ENCODE results near the gene TMEM14A. TPM values are rescaled to one million over a fixed set of nuclear protein-coding genes. Genes with fewer than 3 reads are reported as not detected.

Gene TMEM14A
- total and polyA plus RNA-seq, 4 donors: 25.3 to 79.3 (median 31.7) TPM

DNA sequence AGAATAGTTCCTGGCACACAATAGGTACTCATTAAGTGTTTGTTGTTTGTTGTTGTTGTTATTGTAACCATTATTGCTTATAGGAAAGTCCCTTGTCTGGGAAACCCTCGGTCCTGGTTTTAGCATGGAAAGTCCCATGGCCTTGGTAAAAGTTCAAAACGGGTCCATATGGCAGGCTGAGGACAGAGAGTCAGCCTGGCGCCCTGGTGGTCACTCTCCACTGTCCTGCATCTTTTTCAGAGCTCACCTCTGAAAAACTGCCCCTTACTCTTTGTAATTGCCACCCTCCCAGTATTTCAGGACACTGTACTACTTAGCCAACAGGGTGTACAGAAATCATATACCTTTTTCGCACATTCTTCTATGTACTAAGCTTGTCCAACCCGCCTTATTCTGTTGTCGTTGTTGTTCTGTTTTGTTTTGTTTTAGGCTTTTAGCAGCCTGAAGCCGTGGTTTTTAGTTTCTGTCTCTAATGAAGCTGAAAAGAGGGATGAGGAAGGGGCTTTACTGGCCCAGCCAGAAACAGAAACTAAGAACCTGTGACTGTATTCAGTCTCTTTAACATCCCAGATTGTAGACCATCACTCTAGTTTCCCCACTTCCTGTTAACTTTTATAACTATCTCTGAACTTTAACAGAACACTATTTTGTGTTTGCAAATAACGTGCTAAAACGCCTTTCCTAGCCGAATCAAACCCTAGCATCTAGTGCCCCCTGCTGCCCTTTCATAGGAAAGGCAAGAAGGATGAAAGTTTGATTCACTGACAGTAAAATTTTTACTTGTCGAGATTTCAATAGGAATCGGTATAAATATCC lies 7.6 kb upstream of the TMEM14A start:
- H3K36me3 ChIP-seq (ENCODE audit: control insufficient read depth in 1 of 2, insufficient read depth in 2 of 2, low read length in 1 of 2): no peaks in the 10 kb centered on the region
- 19 to 21% methylated on average over 12 of the region's 12 CpGs for WGBS, 2 donors
- no peak overlapping the region for H3K27ac ChIP-seq (ENCODE audit: low read depth in 1 of 2, low read length in 2 of 2)
- H3K27me3 ChIP-seq (ENCODE audit: control insufficient read depth in 1 of 2, insufficient read depth in 2 of 2, low read length in 1 of 2): no peaks in the 10 kb centered on the region
- ATAC-seq (ENCODE audit: low FRiP score) (peak; percentile 92), DNase-seq (no peak)
- H3K4me3 ChIP-seq (ENCODE audit: low read length in 2 of 2): no peak overlapping the region
- intact Hi-C loops (cut with DNase I): loop anchor here (1.0 to 10.0 kb wide), 7 partner anchors 66 to 379 kb away; partner anchors contain the start of genes GSTA4 (in 1 of the 2) and MCM3 (in 1 of the 2)
- no peaks in the 10 kb centered on the region for H3K9me3 ChIP-seq (ENCODE audit: control insufficient read depth, low read length)
- H3K4me1 ChIP-seq (ENCODE audit: control insufficient read depth in 1 of 2, insufficient read depth in 2 of 2, low read length in 2 of 2): no peaks in the 10 kb centered on the region

DNA sequence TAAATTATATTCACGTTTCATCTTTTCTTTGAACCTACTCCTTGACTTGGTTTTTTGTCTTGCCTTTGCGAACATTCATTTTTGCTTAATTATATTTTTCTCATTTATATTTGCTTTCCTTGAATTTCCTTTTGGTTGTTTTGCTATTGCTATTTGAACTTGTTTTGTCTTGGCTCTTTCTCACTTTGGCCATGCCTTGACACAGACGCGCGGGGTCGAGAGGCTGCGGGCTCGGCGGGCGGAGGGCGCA lies 7.1 kb upstream of the TMEM14A start:
- H3K27ac ChIP-seq (ENCODE audit: low read depth in 1 of 2, low read length in 2 of 2): no peak overlapping the region
- WGBS, 2 donors: 0% methylated on average over 11 of the region's 11 CpGs

DNA sequence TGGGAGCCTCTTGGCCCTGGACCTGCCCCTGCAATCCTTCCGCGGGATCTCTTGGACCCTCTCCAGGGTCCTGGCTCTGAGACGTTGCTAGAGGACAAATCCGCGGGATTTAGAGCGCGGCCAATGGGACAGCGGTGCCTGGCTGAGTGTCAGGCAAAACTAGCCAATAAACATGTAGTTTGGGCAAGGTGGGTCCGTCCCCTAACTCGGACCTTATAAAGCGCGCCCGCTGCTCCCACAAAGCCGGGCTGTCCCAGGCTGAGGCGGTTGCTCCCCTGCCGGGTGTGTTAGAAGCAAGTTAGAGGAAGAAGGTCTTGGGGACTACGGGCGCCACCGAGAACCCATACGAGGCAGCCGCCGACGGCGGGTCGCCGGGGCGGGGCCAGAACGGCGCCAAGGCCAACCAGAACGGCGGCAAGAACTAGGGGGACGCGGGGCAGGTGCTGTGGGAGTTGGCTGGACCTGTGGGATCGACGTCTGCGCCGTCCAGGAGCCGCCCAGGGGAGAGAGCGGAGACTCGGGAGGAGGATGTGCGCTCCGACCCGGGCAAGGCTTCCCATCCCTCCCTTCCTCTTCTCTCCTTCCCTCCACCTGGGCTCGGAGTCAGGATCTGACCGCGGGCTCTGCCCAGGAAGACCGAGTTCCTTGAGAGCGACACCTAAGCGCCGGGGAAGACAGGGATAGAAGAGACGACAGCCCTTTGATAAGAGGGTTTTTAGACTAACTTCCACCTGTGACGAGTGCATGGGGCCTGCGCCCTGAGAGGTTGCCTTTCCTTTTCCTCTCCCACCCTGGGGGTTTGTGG lies 6.5 kb upstream of the TMEM14A start:
- Histone ChIP-seq H3K4me1 (ENCODE audit: control insufficient read depth in 1 of 2, insufficient read depth in 2 of 2, low read length in 2 of 2) (no peaks in the 10 kb centered on the region), H3K27me3 (ENCODE audit: control insufficient read depth in 1 of 2, insufficient read depth in 2 of 2, low read length in 1 of 2) (no peaks in the 10 kb centered on the region), H3K9me3 (ENCODE audit: control insufficient read depth, low read length) (no peaks in the 10 kb centered on the region), H3K36me3 (ENCODE audit: control insufficient read depth in 1 of 2, insufficient read depth in 2 of 2, low read length in 1 of 2) (no peaks in the 10 kb centered on the region), H3K4me3 (ENCODE audit: low read length in 2 of 2) (peak overlapping the region; percentile 56 to 66), H3K27ac (ENCODE audit: low read depth in 1 of 2, low read length in 2 of 2) (peak overlapping the region in 1 of 2 donors; percentile 17)
- WGBS, 2 donors: 1 to 2% methylated on average over 52 to 53 of the region's 53 CpGs
- DNase-seq (peak; percentile 94), ATAC-seq (ENCODE audit: low FRiP score) (peak; percentile 98)
- intact Hi-C loops (cut with DNase I): loop anchor here (2.0 to 10.0 kb wide), 6 partner anchors 67 to 380 kb away; partner anchors contain the start of genes MCM3 (in 2 of the 2) and GSTA4 (in 1 of the 2)

More for the DNA sequence above, 7.1 kb upstream of the TMEM14A start:
- no peaks in the 10 kb centered on the region for H3K27me3 ChIP-seq (ENCODE audit: control insufficient read depth in 1 of 2, insufficient read depth in 2 of 2, low read length in 1 of 2)
- ATAC-seq (ENCODE audit: low FRiP score): no peak
- peak overlapping the region; percentile 56 to 66 for H3K4me3 ChIP-seq (ENCODE audit: low read length in 2 of 2)
- no peaks in the 10 kb centered on the region for H3K36me3 ChIP-seq (ENCODE audit: control insufficient read depth in 1 of 2, insufficient read depth in 2 of 2, low read length in 1 of 2)
- H3K9me3 ChIP-seq (ENCODE audit: control insufficient read depth, low read length): no peaks in the 10 kb centered on the region
- H3K4me1 ChIP-seq (ENCODE audit: control insufficient read depth in 1 of 2, insufficient read depth in 2 of 2, low read length in 2 of 2): no peaks in the 10 kb centered on the region
- no peak for DNase-seq
- intact Hi-C loops (cut with DNase I): loop anchor here (1.0 to 10.0 kb wide), 8 partner anchors 67 to 379 kb away; partner anchors contain the start of genes MCM3 (in 2 of the 2) and GSTA4 (in 1 of the 2)

DNA sequence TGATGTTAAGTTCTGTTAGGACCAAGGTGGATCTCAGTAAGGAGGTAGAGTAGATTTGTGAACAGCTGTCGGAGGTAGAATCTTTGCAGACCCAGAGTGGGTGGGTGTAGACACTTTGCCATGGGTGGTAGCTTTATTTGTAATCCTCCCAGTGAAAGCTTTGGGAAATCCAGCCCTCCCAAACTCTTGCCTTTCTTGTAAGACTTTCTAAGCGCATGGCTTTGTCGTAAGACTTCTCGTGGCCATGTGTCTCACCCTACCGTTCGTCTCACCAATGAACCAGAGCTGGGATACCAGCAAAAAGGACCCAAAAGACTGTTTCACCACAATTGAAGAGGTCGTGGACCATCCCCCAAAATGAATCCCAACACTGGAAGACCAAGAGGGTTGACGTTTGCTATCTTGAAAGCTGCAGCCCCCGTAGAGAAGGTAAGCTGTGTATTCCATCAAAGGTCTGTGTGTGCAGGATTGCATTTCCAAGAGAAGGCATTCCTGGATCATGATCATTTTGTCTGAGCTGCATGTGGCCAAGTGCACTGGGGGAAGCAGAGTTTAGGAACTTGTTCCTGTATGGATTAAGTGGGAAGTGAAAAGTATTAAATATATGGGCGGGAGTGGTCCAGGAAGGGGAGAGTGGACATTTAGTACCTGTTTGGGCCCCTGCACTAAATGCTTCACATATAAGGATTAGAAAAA lies 5.8 kb upstream of the TMEM14A start:
- ATAC-seq (ENCODE audit: low FRiP score) (no peak), DNase-seq (no peak)
- Histone ChIP-seq H3K4me3 (ENCODE audit: low read length in 2 of 2) (peak overlapping the region; percentile 35 to 66), H3K36me3 (ENCODE audit: control insufficient read depth in 1 of 2, insufficient read depth in 2 of 2, low read length in 1 of 2) (no peaks in the 10 kb centered on the region), H3K27ac (ENCODE audit: low read depth in 1 of 2, low read length in 2 of 2) (no peak overlapping the region), H3K27me3 (ENCODE audit: control insufficient read depth in 1 of 2, insufficient read depth in 2 of 2, low read length in 1 of 2) (no peaks in the 10 kb centered on the region), H3K9me3 (ENCODE audit: control insufficient read depth, low read length) (no peaks in the 10 kb centered on the region), H3K4me1 (ENCODE audit: control insufficient read depth in 1 of 2, insufficient read depth in 2 of 2, low read length in 2 of 2) (no peaks in the 10 kb centered on the region)
- intact Hi-C loops (cut with DNase I): loop anchor here (2.0 to 10.0 kb wide), 6 partner anchors 68 to 380 kb away; partner anchors contain the start of genes MCM3 (in 2 of the 2) and GSTA4 (in 1 of the 2)
- WGBS, 2 donors: 60 to 62% methylated on average over 10 of the region's 10 CpGs

DNA sequence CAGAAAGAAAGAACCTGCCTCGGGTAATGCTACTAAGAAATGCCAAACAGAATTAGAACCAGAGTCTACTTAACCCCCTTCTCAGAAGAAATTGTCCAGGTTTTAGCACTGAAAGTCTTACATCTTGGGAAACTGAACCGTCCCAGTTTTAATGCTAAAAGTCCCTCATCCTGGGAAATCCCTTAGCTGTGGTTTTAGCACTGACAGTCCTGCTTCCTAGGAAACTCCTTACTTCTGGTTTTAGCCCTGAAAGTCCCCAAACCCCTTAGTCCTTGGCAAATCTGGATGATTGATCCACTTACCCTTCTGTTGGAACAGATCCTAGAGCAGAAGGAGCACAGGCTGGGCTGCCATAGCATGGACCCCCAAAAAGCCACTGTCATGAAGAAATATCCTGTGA lies 4.8 kb upstream of the TMEM14A start:
- H3K27me3 ChIP-seq (ENCODE audit: control insufficient read depth in 1 of 2, insufficient read depth in 2 of 2, low read length in 1 of 2): no peaks in the 10 kb centered on the region
- 74 to 78% methylated on average over 2 of the region's 2 CpGs for WGBS, 2 donors
- H3K4me1 ChIP-seq (ENCODE audit: control insufficient read depth in 1 of 2, insufficient read depth in 2 of 2, low read length in 2 of 2): no peaks in the 10 kb centered on the region
- H3K4me3 ChIP-seq (ENCODE audit: low read length in 2 of 2): no peak overlapping the region
- ATAC-seq (ENCODE audit: low FRiP score): no peak
- DNase-seq: no peak
- H3K27ac ChIP-seq (ENCODE audit: low read depth in 1 of 2, low read length in 2 of 2): no peak overlapping the region
- intact Hi-C loops (cut with DNase I): loop anchor here in 1 of 2 donors (10.0 kb wide), 3 partner anchors 171 to 381 kb away; partner anchors contain the start of genes GSTA4 and MCM3
- no peaks in the 10 kb centered on the region for H3K36me3 ChIP-seq (ENCODE audit: control insufficient read depth in 1 of 2, insufficient read depth in 2 of 2, low read length in 1 of 2)
- H3K9me3 ChIP-seq (ENCODE audit: control insufficient read depth, low read length): no peaks in the 10 kb centered on the region

DNA sequence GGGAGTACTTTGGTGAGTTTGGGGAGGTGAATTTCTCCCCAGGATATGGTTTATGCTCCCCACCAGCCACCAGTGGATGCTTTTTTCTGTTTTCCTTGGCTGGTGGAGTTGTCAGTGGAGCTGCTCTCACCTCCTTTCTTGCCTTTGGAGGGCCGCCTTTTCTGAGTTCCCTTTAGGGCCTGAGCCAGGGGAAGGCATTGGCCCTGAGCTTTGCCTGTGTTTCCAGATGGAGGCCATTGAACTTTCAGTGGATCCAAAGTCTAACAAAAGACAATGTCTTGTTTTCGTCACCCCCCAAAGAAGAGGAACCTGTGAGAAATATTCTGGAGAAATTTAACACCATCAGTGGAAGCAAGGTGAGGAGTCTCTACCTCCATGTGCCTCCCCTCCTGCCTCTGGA lies 4.4 kb upstream of the TMEM14A start:
- no peaks in the 10 kb centered on the region for H3K27me3 ChIP-seq (ENCODE audit: control insufficient read depth in 1 of 2, insufficient read depth in 2 of 2, low read length in 1 of 2)
- DNase-seq (no peak), ATAC-seq (ENCODE audit: low FRiP score) (no peak)
- H3K4me3 ChIP-seq (ENCODE audit: low read length in 2 of 2): no peak overlapping the region
- no peaks in the 10 kb centered on the region for H3K9me3 ChIP-seq (ENCODE audit: control insufficient read depth, low read length)
- H3K4me1 ChIP-seq (ENCODE audit: control insufficient read depth in 1 of 2, insufficient read depth in 2 of 2, low read length in 2 of 2): no peaks in the 10 kb centered on the region
- H3K36me3 ChIP-seq (ENCODE audit: control insufficient read depth in 1 of 2, insufficient read depth in 2 of 2, low read length in 1 of 2): no peaks in the 10 kb centered on the region
- WGBS, 2 donors: 83 to 91% methylated on average over 2 of the region's 2 CpGs
- H3K27ac ChIP-seq (ENCODE audit: low read depth in 1 of 2, low read length in 2 of 2): no peak overlapping the region
- intact Hi-C loops (cut with DNase I): loop anchor here in 1 of 2 donors (10.0 kb wide), 3 partner anchors 172 to 382 kb away; partner anchors contain the start of genes GSTA4 and MCM3

DNA sequence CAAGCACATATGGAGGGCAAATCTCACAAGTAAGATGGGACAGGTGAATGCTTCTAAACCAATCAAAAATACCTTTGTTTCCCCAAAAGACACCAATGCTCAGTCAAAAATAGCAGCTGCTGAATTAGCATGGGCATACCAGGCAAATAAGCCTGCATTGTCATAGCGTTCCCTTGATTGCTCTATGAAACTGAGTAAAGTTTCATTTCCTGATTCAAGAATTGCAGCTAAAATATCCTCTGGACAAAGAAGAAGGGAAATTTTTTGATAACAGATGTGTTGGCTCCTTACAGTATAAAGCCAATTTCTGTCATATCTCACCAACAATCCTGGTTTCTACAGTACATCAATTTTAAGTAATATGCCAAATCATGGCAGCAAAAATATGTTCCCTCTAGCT lies 3.3 kb upstream of the TMEM14A start:
- ATAC-seq (ENCODE audit: low FRiP score): no peak
- Histone ChIP-seq H3K27ac (ENCODE audit: low read depth in 1 of 2, low read length in 2 of 2) (no peak overlapping the region), H3K27me3 (ENCODE audit: control insufficient read depth in 1 of 2, insufficient read depth in 2 of 2, low read length in 1 of 2) (no peaks in the 10 kb centered on the region), H3K4me3 (ENCODE audit: low read length in 2 of 2) (no peak overlapping the region), H3K36me3 (ENCODE audit: control insufficient read depth in 1 of 2, insufficient read depth in 2 of 2, low read length in 1 of 2) (no peaks in the 10 kb centered on the region), H3K9me3 (ENCODE audit: control insufficient read depth, low read length) (no peaks in the 10 kb centered on the region), H3K4me1 (ENCODE audit: control insufficient read depth in 1 of 2, insufficient read depth in 2 of 2, low read length in 2 of 2) (no peaks in the 10 kb centered on the region)
- 86 to 92% methylated on average over 1 of the region's 1 CpG for WGBS, 2 donors
- intact Hi-C loops (cut with DNase I): loop anchor here in 1 of 2 donors (10.0 kb wide), 3 partner anchors 173 to 383 kb away; partner anchors contain the start of genes GSTA4 and MCM3
- DNase-seq: no peak

DNA sequence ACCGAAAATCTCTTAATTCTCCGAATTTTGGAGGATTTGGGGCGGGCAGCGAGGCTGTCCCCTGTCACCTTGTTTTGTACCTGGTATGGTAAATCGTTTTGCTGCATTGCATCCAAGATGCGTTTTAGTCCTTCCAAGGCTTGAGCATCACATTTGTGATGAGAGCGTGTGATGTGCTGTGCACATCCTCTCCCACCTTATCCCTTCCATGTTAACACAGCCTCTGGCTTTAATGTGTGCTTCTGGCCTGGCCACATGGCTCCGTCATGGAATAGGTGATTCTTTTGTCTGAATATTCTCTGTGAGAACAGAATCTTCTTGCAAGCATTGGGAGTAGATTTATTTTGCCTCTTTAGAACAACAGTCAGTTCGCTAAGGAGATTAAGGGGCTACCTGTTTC lies 763 bp downstream of the TMEM14A start:
- DNase-seq (no peak), ATAC-seq (ENCODE audit: low FRiP score) (no peak)
- Histone ChIP-seq H3K27ac (ENCODE audit: low read depth in 1 of 2, low read length in 2 of 2) (no peak overlapping the region), H3K27me3 (ENCODE audit: control insufficient read depth in 1 of 2, insufficient read depth in 2 of 2, low read length in 1 of 2) (no peaks in the 10 kb centered on the region), H3K9me3 (ENCODE audit: control insufficient read depth, low read length) (no peaks in the 10 kb centered on the region), H3K36me3 (ENCODE audit: control insufficient read depth in 1 of 2, insufficient read depth in 2 of 2, low read length in 1 of 2) (no peaks in the 10 kb centered on the region), H3K4me3 (ENCODE audit: low read length in 2 of 2) (peak overlapping the region in 1 of 2 donors; percentile 42), H3K4me1 (ENCODE audit: control insufficient read depth in 1 of 2, insufficient read depth in 2 of 2, low read length in 2 of 2) (no peaks in the 10 kb centered on the region)
- 60 to 67% methylated on average over 9 of the region's 9 CpGs for WGBS, 2 donors
- intact Hi-C loops (cut with DNase I): no loop called here

Data from aorta (tissue), 5 donors.